Lower leg skin (tissue), 3 donors: ENCODE measurements around the gene ZNF284.
"Not testable (repeated sequence)": the region's sequence is repeated elsewhere in the genome, so short reads cannot be mapped to it uniquely, and the experiment has no call there.

Experiments
- CTCF ChIP-seq, 3 donors: fragments of 450-650 bp; IDR thresholded peaks; one replicate each; pipeline ENCODE4 v1.5.1; 2016; ENCODE audit warnings: antibody characterized with exemption in 3 of 3, mild to moderate bottlenecking in 3 of 3, moderate library complexity in 2 of 3
- POLR2A ChIP-seq, 2 donors: fragments of 450-650 bp; IDR thresholded peaks; one replicate each; pipeline ENCODE4 v1.6.1; 2016 to 2017; ENCODE audit warnings: antibody characterized with exemption in 2 of 2, mild to moderate bottlenecking in 1 of 2, moderate library complexity in 1 of 2

- TF ChIP-seq CTCF, POLR2A (IDR thresholded peaks at IDR 0.05): not testable (repeated sequence)
Measured at GRCh38 chr19:44121162-44121561, 49.2 kb downstream of the ZNF284 start.
